H9 (cell line): ENCODE results near the gene SRPK2. TPM values are rescaled to one million over a fixed set of nuclear protein-coding genes. Genes with fewer than 3 reads are reported as not detected.

Source experiments
- DNase-seq: peaks from one replicate; pipeline ENCODE4 v3.0.0-alpha.2; 2017
- H2AFZ ChIP-seq: one replicate; pipeline ENCODE4 v1.6.1; 2013; ENCODE audit warnings: mild to moderate bottlenecking, low read length, control low read depth, moderate library complexity
- H2AK5ac ChIP-seq: 2 replicates; pipeline ENCODE4 v1.6.1; 2013; ENCODE audit warnings: low read length, control low read depth, mixed read lengths; ENCODE audit not compliant: insufficient read length
- H2BK120ac ChIP-seq: one replicate; pipeline ENCODE4 v1.6.1; 2013; ENCODE audit warnings: low read depth, mild to moderate bottlenecking, low read length, control low read depth, inconsistent platforms; ENCODE audit not compliant: poor library complexity, severe bottlenecking
- H2BK12ac ChIP-seq: 2 replicates; pipeline ENCODE4 v1.6.1; 2013; ENCODE audit warnings: low read length, control low read depth, mixed read lengths, low read depth; ENCODE audit not compliant: insufficient read length
- H2BK15ac ChIP-seq: 2 replicates; pipeline ENCODE4 v1.6.1; 2013; ENCODE audit warnings: low read depth, low read length, control low read depth
- H2BK20ac ChIP-seq: one replicate; pipeline ENCODE4 v1.6.1; 2013; ENCODE audit warnings: low read depth, mild to moderate bottlenecking, low read length, control low read depth, inconsistent platforms; ENCODE audit not compliant: poor library complexity, severe bottlenecking
- H2BK5ac ChIP-seq: 2 replicates; pipeline ENCODE4 v1.6.1; 2013; ENCODE audit warnings: low read length, control low read depth, mixed read lengths; ENCODE audit not compliant: insufficient read length
- H3K14ac ChIP-seq: 2 replicates; pipeline ENCODE4 v1.6.1; 2013; ENCODE audit warnings: low read length, control low read depth; ENCODE audit not compliant: insufficient read depth
- H3K18ac ChIP-seq: 2 replicates; pipeline ENCODE4 v1.6.1; 2013; ENCODE audit warnings: low read depth, mild to moderate bottlenecking, mixed read lengths, low read length, control low read depth; ENCODE audit not compliant: insufficient read length
- H3K23ac ChIP-seq: 2 replicates; pipeline ENCODE4 v1.6.1; 2013; ENCODE audit warnings: low read length, control low read depth, mixed read lengths, low read depth; ENCODE audit not compliant: insufficient read length
- H3K23me2 ChIP-seq: 2 replicates; pipeline ENCODE4 v1.6.1; 2013; ENCODE audit warnings: low read depth, mild to moderate bottlenecking, mixed read lengths, low read length, control low read depth; ENCODE audit not compliant: insufficient read length, poor library complexity, severe bottlenecking
- H3K27ac ChIP-seq: 2 replicates; pipeline ENCODE4 v1.5.1; 2013; ENCODE audit warnings: low read length, control low read depth, mixed read lengths, low read depth; ENCODE audit not compliant: insufficient read length
- H3K27me3 ChIP-seq: 2 replicates; pipeline ENCODE4 v1.6.1; 2013; ENCODE audit warnings: low read length, control low read depth, inconsistent platforms; ENCODE audit not compliant: insufficient read depth
- H3K4ac ChIP-seq: 2 replicates; pipeline ENCODE4 v1.6.1; 2013; ENCODE audit warnings: low read depth, mild to moderate bottlenecking, control low read depth, inconsistent platforms, low read length, moderate library complexity
- H3K4me1 ChIP-seq: 2 replicates; pipeline ENCODE4 v1.6.1; 2013; ENCODE audit warnings: low read length, control low read depth, inconsistent platforms; ENCODE audit not compliant: insufficient read depth
- H3K4me2 ChIP-seq: 2 replicates; pipeline ENCODE4 v1.6.1; 2013; ENCODE audit warnings: low read length, control low read depth, mixed read lengths; ENCODE audit not compliant: insufficient read length, insufficient read depth
- H3K56ac ChIP-seq: 2 replicates; pipeline ENCODE4 v1.6.1; 2013; ENCODE audit warnings: low read depth, mild to moderate bottlenecking, mixed read lengths, low read length, control low read depth; ENCODE audit not compliant: insufficient read length
- H3K79me1 ChIP-seq: 2 replicates; pipeline ENCODE4 v1.6.1; 2013; ENCODE audit warnings: low read depth, mild to moderate bottlenecking, moderate library complexity, low read length, control low read depth, inconsistent platforms; ENCODE audit not compliant: insufficient read depth, poor library complexity, severe bottlenecking
- H3K79me2 ChIP-seq: 2 replicates; pipeline ENCODE4 v1.6.1; 2013; ENCODE audit warnings: low read length, control low read depth, inconsistent platforms; ENCODE audit not compliant: insufficient read depth
- H3K9ac ChIP-seq: 2 replicates; pipeline ENCODE4 v1.6.1; 2013; ENCODE audit warnings: low read length, control low read depth, mixed read lengths; ENCODE audit not compliant: insufficient read length; ENCODE audit errors: extremely low read depth
- H3K9me3 ChIP-seq: one replicate; pipeline ENCODE4 v1.6.1; 2013; ENCODE audit warnings: low read depth, low read length, inconsistent platforms; ENCODE audit not compliant: control insufficient read depth
- H3T11ph ChIP-seq: one replicate; pipeline ENCODE4 v1.6.1; 2013; ENCODE audit warnings: mild to moderate bottlenecking, low read length, control low read depth, inconsistent platforms
- H4K20me1 ChIP-seq: one replicate; pipeline ENCODE4 v1.6.1; 2013; ENCODE audit not compliant: control insufficient read depth, insufficient read length, insufficient read depth
- H4K5ac ChIP-seq: 2 replicates; pipeline ENCODE4 v1.6.1; 2013; ENCODE audit warnings: low read depth, mild to moderate bottlenecking, mixed read lengths, low read length, control low read depth; ENCODE audit not compliant: insufficient read length
- H4K8ac ChIP-seq: replicated peaks from 2 replicates; pipeline ENCODE4 v1.6.1; 2013; ENCODE audit warnings: low read length, control low read depth, mixed read lengths, low read depth; ENCODE audit not compliant: insufficient read length
- H4K91ac ChIP-seq: 2 replicates; pipeline ENCODE4 v1.6.1; 2013; ENCODE audit warnings: low read depth, mild to moderate bottlenecking, moderate library complexity, mixed read lengths, low read length, control low read depth; ENCODE audit not compliant: insufficient read length
- H3K27ac Mint-ChIP-seq, 3 experiments: 2 replicates in 2 of 3; 3 replicates in 1 of 3; pipeline ENCODE4 v1.8.0; 2020 to 2021; ENCODE audit warnings: mixed read lengths in 3 of 3, mild to moderate bottlenecking in 1 of 3, moderate library complexity in 1 of 3
- H3K27me3 Mint-ChIP-seq: 2 replicates; pipeline ENCODE4 v1.8.0; 2021; ENCODE audit warnings: low read depth, mild to moderate bottlenecking, moderate library complexity, mixed read lengths
- H3K36me3 Mint-ChIP-seq, 3 experiments: 2 replicates in 2 of 3; 3 replicates in 1 of 3; pipeline ENCODE4 v1.8.0; 2020 to 2021; ENCODE audit warnings: low read depth in 3 of 3, mixed read lengths in 3 of 3; ENCODE audit not compliant: insufficient read depth in 1 of 3
- H3K4me1 Mint-ChIP-seq, 2 experiments: 2 replicates each; pipeline ENCODE4 v1.8.0; 2020; ENCODE audit warnings: mixed read lengths in 2 of 2
- H3K4me3 Mint-ChIP-seq, 2 experiments: 2 replicates in 1 of 2; 3 replicates in 1 of 2; pipeline ENCODE4 v1.8.0; 2020 to 2021; ENCODE audit warnings: mild to moderate bottlenecking in 2 of 2, mixed read lengths in 2 of 2, moderate library complexity in 1 of 2
- H3K9me3 Mint-ChIP-seq, 2 experiments: 2 replicates in 1 of 2; 3 replicates in 1 of 2; pipeline ENCODE4 v1.8.0; 2020; ENCODE audit warnings: mild to moderate bottlenecking in 2 of 2, mixed read lengths in 2 of 2, moderate library complexity in 1 of 2
- WGBS: extraction: QIAGEN DNeasy Blood & Tissue Kit; methylation state at CpG from one replicate; pipeline ENCODE4 v1.1.7; 2013; ENCODE audit warnings: missing lambda C conversion rate, low lambda C conversion rate, mixed read lengths; ENCODE audit not compliant: insufficient read length; ENCODE audit errors: extremely low coverage; 5-methylcytosine and 5-hydroxymethylcytosine counted together
- total RNA-seq: library from RNA; stranded (reverse); gene quantifications from 2 replicates; pipeline ENCODE4 v1.2.1, GENCODE V29; 2021
- TF ChIP-seq, protein P1 (sequence below): fragments of 200-600 bp; sonication (generic); conservative IDR thresholded peaks from 3 replicates; pipeline ENCODE4 v1.8.0; 2021; ENCODE audit warnings: antibody characterized with exemption, mild to moderate bottlenecking

The SRPK2 gene
- total RNA-seq, 1 experiment from 2014 or later = 41.1 TPM

DNA sequence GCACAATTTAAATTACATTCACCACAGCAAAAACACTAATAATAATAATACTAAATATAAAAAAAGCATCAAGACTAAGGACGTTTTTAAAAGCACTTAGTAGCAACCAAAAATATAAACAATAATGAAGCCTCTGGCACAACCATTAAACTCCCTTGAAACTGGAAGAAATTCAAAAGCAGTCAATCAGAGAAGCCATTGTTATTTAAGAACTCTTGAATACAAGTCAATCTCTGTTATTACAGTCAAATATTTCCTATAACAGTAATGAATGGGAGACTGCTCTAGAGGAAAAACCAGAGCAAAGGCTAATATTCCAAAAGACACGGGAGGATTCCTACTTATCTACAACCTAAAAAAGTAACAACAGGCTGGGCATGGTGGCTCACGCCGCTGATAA lies 210.5 kb downstream of the SRPK2 start:
- no CpG with 5 or more reads among the region's 4 CpGs for WGBS
- Histone ChIP-seq H3K27me3 (no peaks in the 10 kb centered on the region), H3K23me2 (no peaks in the 10 kb centered on the region), H4K20me1 (no peaks in the 10 kb centered on the region), H3K23ac (no peak overlapping the region), H3K4ac (no peak overlapping the region), H3K56ac (no peak overlapping the region), H2BK15ac (no peak overlapping the region), H3K9ac (no peak overlapping the region), H2BK120ac (no peak overlapping the region), H3K4me1 (no peaks in the 10 kb centered on the region), H3K79me1 (peaks cover 2% of the 10 kb centered on the region), H2BK12ac (no peak overlapping the region), H3K18ac (no peak overlapping the region), H3K27ac (no peak overlapping the region), H3K9me3 (no peaks in the 10 kb centered on the region), H3T11ph (no peak overlapping the region), H4K8ac (no peak overlapping the region), H3K14ac (no peak overlapping the region), H2BK5ac (no peak overlapping the region), H4K91ac (no peak overlapping the region), H2BK20ac (no peak overlapping the region), H2AFZ (no peak overlapping the region), H4K5ac (no peak overlapping the region), H3K79me2 (no peaks in the 10 kb centered on the region; the same call in 1 of the 2 replicates), H2AK5ac (no peak overlapping the region), H3K4me2 (no peak overlapping the region)
- peaks cover 6% of the 10 kb centered on the region in 2 experiments for H3K4me1 Mint-ChIP-seq
- TF ChIP-seq, protein P1, sequence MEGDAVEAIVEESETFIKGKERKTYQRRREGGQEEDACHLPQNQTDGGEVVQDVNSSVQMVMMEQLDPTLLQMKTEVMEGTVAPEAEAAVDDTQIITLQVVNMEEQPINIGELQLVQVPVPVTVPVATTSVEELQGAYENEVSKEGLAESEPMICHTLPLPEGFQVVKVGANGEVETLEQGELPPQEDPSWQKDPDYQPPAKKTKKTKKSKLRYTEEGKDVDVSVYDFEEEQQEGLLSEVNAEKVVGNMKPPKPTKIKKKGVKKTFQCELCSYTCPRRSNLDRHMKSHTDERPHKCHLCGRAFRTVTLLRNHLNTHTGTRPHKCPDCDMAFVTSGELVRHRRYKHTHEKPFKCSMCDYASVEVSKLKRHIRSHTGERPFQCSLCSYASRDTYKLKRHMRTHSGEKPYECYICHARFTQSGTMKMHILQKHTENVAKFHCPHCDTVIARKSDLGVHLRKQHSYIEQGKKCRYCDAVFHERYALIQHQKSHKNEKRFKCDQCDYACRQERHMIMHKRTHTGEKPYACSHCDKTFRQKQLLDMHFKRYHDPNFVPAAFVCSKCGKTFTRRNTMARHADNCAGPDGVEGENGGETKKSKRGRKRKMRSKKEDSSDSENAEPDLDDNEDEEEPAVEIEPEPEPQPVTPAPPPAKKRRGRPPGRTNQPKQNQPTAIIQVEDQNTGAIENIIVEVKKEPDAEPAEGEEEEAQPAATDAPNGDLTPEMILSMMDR = no peak
- H3K36me3 Mint-ChIP-seq = peaks cover 6 to 9% (median 7%) of the 10 kb centered on the region in 3 experiments; a peak in 5 of 7 replicates
- no peak overlapping the region for H3K4me3 Mint-ChIP-seq
- no peaks in the 10 kb centered on the region for H3K27me3 Mint-ChIP-seq
- DNase-seq = no peak
- peak overlapping the region in 1 of 3 experiments; percentile 73; a peak in 1 of 7 replicates for H3K27ac Mint-ChIP-seq
- peaks cover 6 to 10% of the 10 kb centered on the region in 2 experiments; a peak in 3 of 5 replicates for H3K9me3 Mint-ChIP-seq
